Endometrium (tissue), 2 donors: ENCODE results near the gene MRRF.
"Not testable (repeated sequence)": the region's sequence is repeated elsewhere in the genome, so short reads cannot be mapped to it uniquely, and the experiment has no call there.

Experiments
- FAIRE-seq: peaks from 2 replicates; lab custom pipeline; 2012; peaks lifted over from hg19 to GRCh38; lab: Jason Lieb, UNC
- donor health status: control.
- donor health status: control.

The MRRF gene

DNA sequence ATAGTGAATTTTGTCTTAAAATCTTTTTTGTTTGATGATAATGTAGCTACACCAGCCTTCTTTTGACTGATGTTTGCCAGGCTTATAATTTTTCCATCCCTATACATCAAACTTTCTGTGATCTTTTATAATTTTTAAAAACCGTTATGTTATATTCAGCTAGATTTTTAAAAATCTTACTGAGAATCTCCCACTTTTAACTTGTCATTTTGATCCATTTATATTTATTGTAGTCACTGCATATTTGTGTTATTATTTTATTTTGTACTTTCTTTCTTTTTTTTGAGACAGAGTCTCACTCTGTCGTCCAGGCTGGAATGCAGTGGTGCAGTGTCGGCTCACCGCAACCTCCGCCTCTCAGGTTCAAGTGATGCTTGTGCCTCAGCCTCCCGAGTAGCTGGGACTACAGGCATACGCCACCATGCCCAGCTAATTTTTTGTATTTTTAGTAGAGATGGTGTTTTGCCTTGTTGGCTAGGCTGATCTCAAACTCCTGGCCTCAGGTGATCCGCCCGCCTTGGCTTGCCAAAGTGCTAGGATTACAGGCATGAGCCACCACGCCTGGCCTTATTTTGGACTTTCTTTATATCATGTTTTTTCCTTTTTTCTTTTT, 12.7 kb downstream of the MRRF start:
- FAIRE-seq = no peak

DNA sequence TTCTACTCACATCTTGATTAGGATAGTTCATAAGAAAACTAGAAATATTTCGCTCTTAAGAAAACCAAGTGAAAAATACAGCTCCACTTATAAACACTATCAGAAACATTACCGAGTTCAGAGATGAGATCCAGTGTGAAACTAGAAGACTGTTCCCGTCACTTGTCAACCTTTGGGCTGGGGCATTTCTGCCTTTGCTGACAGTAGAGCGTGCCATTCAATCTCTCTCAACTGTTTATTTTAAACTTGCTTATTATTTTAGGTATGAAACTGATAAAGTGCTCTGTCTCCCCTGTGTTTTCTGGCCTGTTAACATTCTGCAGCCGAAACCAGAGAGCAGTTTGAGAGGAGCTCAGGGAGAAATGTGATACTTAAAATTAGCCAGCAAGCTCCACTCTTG, 16.7 kb downstream of the MRRF start:
- FAIRE-seq = no peak

DNA sequence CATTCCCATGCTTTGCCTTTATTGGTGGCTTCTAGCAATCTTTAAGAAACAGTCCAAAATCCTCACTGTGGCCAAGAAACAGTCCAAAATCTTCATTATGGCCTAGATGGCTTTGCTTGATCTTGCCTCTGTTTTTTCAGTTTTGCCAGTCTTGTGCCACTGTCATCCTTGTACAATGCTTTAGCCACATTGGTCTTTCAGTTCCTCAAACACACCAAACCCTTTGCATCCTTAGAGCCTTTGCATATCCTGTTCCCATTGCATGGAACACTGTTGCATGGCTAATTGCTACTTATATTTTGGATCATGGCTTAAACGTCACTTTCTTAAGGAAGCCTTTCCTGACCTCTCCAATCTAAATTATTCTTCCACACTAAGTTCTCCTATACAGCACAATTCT, 22.1 kb downstream of the MRRF start:
- FAIRE-seq = no peak

DNA sequence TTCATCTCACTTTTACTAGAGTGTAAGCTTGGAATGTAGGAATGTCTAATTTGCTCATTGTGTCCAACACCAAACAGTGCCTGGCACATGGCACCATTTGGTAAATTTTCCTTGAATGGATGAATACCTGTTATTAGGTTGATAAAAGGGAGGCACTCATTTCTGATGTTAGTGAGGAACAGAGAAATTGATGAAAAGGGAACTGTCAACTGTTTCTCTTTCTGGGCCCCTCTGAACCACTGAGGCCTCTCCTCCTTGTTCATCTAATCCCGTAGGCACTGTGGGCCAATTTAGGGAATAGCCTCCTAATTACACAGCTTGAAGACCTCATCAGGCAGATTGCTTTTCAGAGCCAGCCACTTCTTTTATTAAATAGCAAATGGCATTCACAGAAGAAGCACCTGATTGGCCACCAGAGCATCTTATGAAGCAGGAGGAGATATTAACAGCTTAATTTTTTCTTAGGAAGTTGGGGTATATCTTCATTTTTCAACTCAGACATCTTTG, 22.6 kb downstream of the MRRF start:
- no peak for FAIRE-seq

DNA sequence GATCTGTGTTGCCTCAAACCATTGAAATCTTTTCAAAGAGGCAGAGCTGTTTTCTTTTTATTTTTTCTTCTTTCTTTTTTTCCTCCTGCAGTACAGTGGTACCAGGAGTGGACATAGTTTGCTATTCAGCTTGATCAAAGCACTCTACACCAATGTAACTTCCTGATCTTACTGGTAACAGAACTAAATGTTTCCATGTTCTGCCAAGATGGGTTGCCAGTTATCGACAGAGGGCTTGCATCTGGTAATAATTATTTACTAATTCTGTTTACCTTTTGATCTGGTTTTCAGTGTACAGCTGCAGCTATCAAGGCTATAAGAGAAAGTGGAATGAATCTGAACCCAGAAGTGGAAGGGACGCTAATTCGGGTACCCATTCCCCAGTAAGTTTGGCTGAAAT, 26.8 kb downstream of the MRRF start:
- FAIRE-seq = no peak

DNA sequence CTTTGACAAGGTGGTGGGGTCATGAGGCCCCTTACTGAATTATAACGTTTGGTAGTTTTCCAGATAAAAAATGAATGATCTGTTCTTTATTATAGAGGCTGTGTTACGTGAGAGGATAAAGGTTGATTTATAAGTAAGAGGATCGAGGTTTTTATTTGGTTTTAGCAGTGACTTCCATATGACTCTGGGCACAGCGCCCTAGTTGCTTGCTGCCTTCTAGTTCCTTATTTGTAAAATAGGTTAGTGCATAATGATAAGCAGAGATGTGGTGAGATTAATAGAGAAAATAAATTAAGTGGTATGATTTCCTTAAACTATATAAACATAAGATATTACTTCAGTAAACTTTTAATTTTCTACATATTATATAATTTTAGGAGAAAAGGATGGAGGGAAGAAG, 29.8 kb downstream of the MRRF start:
- FAIRE-seq = no peak

DNA sequence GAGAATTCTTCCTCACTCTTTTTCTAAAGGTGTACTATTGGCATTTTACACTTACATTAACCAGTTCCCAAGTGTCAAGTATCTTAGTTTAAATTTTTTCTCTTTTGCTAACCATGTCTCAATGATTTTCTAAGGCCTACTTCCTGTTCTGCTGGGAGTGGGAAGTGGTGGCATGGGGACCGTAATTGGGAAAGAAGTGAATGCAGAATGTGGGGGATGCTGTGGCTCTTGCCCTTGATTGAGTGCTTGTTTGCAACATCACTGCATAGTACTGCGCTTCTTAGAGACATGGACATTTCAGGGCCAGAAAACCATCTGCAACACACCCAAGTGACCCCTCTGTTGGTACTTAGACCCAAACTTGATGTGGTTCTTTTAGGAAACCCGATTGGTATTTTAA, 32.8 kb downstream of the MRRF start:
- no peak for FAIRE-seq

DNA sequence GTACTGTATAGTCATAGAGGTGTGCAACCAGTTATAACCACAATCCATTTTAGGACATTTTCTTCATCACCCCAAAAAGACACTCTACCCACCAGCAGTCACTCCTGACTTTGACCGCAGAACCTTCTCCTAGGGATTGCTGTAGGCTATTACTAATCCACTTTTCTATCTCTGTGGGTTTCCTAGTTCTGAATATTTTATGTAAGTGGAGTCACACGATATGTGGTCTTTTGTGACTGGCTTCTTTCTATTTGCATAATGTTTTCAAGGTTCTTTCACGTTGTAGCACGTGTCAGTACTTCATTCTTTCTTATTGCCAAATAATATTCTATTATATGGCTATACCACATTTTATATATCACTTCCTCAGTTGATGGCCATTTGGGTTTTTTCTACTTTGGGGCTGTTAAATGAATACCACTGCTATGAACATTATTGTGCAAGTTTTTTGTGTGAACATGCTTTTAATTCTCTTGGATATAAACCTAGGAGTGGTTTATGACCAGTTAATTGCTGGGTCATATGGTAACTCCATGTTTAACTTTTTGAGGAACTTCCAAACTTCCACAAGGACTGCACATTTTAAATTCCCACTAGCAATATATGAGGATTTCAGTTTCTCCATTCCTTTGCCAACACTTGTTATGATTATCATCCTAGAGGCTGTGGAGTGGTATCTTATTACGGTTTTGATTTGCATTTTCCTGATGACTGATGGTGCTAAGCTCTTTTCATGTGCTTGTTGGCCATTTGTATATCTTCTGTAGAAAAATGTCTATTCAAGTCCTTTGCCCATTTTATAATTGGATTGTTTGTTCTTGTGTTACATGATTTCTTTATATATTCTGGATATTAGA, 37.8 kb downstream of the MRRF start:
- FAIRE-seq = no peak

DNA sequence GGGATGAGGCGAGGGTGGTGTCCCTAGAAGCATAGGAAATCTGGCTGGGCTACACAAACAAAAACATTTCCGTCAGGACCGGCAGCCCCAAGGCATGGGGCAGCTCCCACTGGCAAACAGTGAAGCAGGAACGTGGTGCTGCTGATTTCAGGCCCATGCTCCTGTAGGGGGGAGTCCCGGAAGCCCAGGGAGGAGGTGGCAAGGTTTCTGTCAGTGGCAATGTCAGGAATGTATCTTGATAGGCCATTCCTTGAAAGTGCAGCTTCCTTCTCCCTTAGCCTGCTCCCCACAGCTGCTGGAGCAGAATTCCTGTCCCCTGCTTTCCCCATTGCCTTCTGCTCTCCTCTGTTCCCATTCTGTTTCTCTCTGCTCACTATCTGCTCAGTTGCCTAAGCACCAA, 42.4 kb downstream of the MRRF start:
- FAIRE-seq = no peak

DNA sequence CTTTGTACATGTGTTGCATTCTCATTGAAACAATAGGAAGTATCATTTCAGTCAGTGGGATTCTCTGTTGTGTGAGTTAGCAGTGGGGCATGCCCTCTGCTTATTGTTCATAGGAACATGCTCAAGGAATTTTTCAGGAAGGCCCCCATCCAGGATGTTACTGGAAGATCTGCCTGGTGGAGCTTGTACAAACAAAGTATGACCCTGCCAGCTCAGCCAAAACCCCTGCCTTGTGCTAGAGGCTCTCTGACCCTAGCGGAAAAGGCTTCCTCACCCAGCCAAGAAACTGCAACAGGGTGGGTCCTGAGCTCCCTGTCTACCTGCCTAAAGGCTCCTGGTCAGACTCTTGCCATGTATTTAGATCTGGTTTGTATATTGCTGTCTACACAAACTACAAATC, 43.2 kb downstream of the MRRF start:
- no peak for FAIRE-seq

DNA sequence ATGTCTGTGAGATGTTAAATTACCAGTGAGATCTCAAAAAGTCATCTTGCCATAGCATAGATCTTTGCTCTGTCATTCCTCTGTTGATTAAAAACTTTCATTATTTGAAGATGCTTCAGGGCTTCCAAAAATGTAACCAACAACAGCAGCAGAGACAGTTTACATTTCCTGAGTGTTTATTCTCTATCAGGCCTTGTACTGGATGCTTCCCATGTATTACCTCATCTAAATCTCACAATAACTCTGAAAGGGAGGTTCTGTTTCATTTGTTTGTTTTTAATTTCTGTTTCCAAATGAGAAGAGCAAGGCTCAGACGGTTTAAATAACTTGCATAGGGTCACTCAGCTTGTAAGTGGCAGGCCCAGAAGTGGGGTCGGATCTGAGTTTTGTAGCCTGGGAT, 45.2 kb downstream of the MRRF start:
- FAIRE-seq = no peak

DNA sequence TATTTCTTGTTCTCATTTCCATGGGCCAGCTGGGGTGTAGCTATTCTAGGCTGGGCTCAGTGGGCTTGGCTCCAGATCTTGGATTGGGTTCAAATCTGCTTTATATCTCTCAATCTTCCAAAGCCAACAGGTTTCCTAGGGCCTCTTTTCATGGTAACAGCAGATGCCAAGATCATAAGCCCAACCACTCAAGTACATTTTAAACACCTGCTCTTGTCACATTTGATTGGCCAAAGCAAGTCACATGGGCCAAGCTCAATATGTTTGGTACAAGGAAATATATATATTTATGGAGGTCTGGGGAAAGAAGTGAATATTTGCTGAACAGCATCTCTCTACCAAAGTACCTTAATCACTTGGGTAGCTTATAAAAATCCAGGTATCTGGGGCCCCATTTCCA, 49.5 kb downstream of the MRRF start:
- no peak for FAIRE-seq

DNA sequence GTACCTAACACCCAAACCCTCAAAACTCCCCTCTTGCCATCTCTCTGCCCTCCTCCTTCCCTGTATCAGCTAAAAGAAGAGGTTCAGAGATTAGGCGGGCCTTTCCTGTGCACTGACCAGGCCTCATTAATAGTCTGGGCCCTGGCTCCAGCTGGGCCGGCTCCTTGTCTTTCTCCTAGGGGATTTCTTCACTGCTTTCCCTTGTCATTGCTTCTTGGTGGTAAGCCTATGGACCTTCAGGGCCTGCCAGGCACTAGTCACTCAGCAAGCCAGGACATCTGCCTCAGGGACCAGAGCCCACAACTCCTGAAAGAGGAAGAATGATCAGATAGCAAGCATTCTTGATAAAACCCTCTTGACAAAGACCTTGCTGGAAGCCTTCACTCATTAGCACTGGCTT, 50.9 kb downstream of the MRRF start:
- no peak for FAIRE-seq

DNA sequence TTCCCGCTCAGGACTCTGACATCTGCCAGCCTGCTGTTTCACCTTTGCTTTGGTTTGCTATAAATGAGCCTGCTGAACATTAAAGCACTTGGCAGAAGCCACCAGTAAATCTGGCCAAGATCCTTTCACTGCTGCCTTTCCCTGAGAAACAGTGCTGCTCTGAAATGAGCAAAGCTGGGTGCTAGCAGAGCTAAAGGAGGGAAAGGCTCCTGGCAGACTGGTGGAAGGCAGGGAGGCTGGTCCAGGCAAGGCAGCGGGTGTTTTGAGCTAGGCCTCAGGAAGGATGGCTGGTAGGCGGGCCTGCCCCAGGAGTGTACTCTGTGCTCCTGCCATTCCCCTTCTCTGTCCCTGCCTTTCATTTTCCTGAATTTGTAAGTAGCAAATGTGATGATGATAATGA, 53.6 kb downstream of the MRRF start:
- FAIRE-seq = no peak

DNA sequence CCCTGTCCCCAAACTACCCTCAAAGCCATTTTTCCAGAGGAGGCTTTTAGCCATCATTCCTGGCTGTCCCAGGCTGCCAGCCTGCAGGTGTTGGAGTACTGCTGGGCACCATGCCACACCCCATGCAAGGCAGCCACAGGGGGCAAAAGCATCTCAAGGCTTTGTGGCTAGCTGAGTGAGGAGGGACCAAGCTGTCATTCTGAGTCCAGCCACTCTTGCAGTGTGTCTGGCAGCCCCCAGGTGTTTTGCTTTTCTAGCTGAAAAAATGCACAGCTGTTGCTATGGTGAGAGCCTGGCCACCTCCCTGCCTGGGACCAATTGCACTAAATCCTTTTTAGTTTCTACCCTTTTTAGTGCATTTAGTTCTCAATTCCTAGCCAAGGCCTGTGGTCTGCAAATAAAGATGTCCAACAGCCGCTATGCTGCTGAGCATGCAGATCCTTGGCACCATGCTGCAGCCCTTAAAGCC, 55.8 kb downstream of the MRRF start:
- no peak for FAIRE-seq

DNA sequence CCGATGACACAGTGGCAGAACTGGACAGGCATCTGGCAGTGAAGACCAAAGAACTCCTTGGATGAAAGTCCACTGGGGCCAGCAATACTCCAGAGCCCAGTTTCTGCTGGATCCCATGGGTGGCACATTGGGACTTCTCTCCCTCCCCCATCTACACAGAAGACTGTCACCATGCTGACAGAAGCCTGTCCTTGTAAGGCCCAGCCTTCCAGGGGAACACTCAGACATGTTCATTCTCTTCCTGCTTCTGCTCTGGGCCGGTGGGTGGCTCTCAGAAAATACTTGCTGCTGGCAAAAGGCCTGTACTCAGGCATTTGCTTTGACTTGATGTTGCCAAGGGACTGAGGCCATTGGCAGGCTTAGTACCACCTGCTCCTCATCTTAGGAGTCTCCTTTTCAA, 57.9 kb downstream of the MRRF start:
- no peak for FAIRE-seq

DNA sequence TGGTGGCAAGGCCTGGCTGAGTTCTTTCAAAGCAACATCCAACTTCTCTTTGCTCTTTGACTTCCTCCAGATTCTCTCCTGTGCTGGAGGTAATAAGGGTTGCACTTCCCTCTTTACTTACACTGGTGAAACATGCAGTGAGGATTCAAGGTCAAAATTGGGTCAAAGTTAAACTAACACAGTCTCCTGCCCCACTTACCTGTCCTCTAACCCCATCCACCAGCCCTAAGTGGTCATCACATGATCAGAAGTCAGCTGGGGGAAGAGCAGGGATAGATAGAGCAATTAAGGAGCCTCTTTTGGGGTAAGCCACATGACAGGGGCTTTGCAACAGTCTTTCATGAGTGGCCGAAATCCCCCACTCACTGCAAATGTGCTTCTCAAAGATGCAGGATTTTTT, 60.0 kb downstream of the MRRF start:
- not testable (repeated sequence) for FAIRE-seq

DNA sequence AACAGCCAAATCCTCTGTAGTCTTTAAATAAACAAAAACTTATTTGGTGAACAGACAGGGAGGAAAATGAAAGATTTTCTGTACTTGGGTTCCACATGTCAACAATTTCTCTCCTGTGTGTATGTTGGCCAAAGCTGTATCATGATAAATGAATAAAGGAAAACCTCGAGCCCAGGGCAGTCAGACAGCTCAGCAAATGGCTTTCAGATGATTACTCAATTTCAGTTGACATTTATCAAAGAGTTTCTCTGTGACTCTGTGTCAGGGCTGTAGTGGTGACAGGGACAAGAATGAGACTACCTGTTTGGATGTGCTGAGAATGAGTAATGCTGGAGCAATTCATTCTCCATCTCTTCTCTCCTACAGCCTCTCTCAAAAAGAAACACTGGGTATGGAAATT, 60.4 kb downstream of the MRRF start:
- no peak for FAIRE-seq

DNA sequence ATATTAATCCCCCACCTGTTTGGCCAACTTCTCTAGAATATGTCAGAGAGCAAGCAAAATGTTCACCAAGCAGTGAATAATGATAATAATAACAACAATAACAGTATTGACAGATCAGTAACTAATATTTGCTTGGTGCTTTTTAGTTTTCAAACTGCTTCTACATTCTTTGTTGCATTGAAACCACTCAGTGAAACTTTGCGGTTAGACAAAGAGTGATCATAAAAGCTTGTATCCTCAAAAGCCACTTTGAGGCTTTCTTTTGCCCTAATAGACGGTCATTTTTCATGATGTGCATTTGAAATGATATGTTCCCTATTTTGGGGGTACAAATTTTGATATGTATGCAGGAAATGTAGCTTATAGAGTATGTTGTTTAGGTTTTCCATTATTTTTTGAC, 62.5 kb downstream of the MRRF start:
- no peak for FAIRE-seq

DNA sequence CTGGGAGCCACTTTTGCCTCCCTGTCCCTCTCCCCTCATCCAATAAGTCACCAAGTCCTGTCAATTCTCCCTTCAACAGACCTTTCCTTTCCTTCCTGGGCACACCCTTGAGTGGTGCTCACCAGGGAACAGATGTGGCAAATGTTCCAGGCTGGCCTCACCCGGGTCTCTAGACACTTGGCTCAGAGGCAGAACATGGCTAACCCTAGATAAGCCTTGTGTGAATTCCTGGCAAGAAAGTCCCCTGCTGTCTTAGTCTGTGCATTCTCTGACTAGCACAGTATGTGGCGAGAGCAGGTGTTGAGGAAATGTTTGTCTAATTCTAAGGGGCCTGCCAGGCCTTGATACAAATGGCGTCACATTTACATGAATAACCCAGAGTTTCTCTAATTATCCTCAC, 64.9 kb downstream of the MRRF start:
- FAIRE-seq = no peak

DNA sequence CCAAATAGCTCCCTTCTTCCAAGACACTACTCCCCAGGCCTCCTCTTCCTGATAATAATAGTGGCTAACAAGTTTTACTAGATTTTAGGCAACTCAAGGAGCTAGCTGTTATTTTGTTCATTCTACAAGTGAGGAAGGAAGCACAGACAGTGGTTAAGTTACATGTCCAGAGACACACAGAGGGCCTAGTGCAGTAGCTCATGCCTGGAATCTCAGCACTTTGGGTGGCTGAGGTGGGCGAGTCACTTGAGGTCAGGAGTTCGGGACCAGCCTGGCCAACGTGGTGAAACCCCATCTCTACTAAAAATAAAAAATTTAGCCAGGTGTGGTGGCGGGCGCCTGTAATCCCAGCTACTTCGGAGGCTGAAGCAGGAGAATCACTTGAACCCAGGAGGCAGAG, 65.8 kb downstream of the MRRF start:
- FAIRE-seq = not testable (repeated sequence)

DNA sequence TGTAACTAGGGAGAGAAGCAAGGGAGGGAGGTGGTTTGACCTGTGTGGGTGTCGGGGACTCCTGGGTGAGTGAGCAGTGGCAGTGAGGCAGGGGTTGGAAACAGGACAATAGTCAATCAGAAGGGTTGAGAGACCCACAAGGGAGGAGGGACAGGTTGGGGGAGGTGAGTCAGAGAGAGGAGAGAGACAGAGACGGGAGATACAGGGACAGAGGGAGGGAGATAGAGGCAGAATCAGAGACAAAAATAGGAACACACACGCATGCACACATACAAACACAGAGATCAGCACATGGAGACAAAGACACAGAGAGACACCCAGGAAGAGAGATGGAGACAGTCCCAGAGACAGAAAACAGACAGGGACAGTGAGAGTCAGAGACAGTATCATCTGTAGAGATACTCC, 66.8 kb downstream of the MRRF start:
- FAIRE-seq = no peak

DNA sequence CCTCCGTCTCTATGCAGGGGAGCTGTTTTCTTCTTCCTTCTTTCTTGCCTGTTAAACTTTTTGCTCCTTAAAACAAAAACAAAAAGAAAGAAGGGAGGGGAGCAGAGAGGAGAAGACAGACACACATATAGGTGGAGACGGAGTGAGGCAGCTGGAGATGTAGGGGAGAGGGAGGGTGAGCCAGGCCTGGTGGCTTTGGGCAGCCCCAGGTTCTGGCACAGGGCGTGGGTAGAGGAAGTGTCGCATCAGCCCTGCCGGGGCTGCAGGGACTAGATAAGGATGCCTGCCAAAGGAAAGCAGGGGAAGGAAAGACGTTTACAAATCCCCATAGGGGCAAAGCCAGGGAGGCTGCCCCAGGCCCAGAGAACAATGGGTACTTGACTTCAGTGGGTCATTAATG, 67.4 kb downstream of the MRRF start:
- no peak for FAIRE-seq

DNA sequence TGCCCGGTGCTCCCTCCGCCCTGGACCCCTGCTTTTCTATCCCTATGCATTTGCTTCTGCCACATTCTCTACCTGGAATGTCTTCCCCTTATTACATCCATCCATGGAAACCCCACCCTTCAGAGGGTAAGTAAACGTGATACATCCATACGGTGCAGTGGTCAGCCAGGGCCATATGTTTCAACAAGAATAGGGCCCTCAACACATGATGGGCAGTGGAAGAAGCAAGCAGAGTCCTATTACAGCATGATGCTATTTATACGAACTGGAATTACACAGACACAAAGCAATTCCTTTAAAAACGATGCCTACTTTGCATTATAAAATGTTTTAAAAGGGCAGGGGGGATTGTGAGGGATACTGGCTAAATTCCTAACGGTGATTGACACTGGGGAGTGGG, 68.0 kb downstream of the MRRF start:
- FAIRE-seq = no peak
